HepG2 (cell line): ENCODE measurements around the gene FXYD6. TPM values are rescaled to one million over a fixed set of nuclear protein-coding genes. Genes with fewer than 3 reads are reported as not detected.
A peak's percentile ranks its signal among the peaks of the same experiment; 100 is the strongest.

Experiments used
- CREB1 ChIP-seq, 2 experiments: fragments of 450-650 bp in 1 of 2; IDR thresholded peaks; 2 replicates each; pipeline ENCODE4 v1.6.1; 2016 to 2017; ENCODE audit warnings: control low read depth in 1 of 2, mild to moderate bottlenecking in 1 of 2, missing compliant biosample characterization in 1 of 2, missing genetic modification characterization in 1 of 2
- HDAC6 ChIP-seq: fragments of 200-600 bp; sonication (generic); IDR thresholded peaks from 2 replicates; pipeline ENCODE4 v1.7.0; 2017; ENCODE audit warnings: mild to moderate bottlenecking, antibody characterized with exemption, low read length, low read depth
- HOXA5 ChIP-seq: sonication (generic); formaldehyde crosslinking; IDR thresholded peaks from 2 replicates; pipeline ENCODE4 v1.4.0; 2020; ENCODE audit warnings: missing genetic modification reagents
- MIER3 ChIP-seq: IDR thresholded peaks from 2 replicates; pipeline ENCODE4 v1.6.1; 2016; ENCODE audit warnings: missing compliant biosample characterization, borderline replicate concordance
- MLLT10 ChIP-seq: sonication (generic); formaldehyde crosslinking; IDR thresholded peaks from 2 replicates; pipeline ENCODE4 v1.4.0; 2020; ENCODE audit warnings: missing genetic modification reagents
- PAXIP1 ChIP-seq: sonication (generic); formaldehyde crosslinking; conservative IDR thresholded peaks from 2 replicates; pipeline ENCODE4 v1.4.0; 2020; ENCODE audit warnings: mild to moderate bottlenecking, missing genetic modification reagents, moderate library complexity
- PRDM10 ChIP-seq: sonication (generic); formaldehyde crosslinking; IDR thresholded peaks from 2 replicates; pipeline ENCODE4 v1.4.0; 2020; ENCODE audit warnings: low read depth, missing genetic modification reagents
- SPEN ChIP-seq: sonication (generic); formaldehyde crosslinking; IDR thresholded peaks from 2 replicates; pipeline ENCODE4 v1.5.1; 2020; ENCODE audit warnings: low read depth, mild to moderate bottlenecking, missing genetic modification reagents
- TOE1 ChIP-seq: sonication (generic); formaldehyde crosslinking; IDR thresholded peaks from 2 replicates; pipeline ENCODE4 v1.4.0; 2020; ENCODE audit warnings: mild to moderate bottlenecking, missing genetic modification reagents
- ZFP62 ChIP-seq: sonication (generic); formaldehyde crosslinking; IDR thresholded peaks from 2 replicates; pipeline ENCODE4 v1.4.0; 2020; ENCODE audit warnings: missing genetic modification reagents
- ZNF124 ChIP-seq: sonication (generic); formaldehyde crosslinking; IDR thresholded peaks from 2 replicates; pipeline ENCODE4 v1.4.0; 2020; ENCODE audit warnings: missing genetic modification reagents
- ZNF224 ChIP-seq: sonication (generic); formaldehyde crosslinking; IDR thresholded peaks from 2 replicates; pipeline ENCODE4 v1.5.0; 2020; ENCODE audit warnings: mild to moderate bottlenecking, missing genetic modification reagents
- ZNF282 ChIP-seq: fragments of 450-650 bp; IDR thresholded peaks from 2 replicates; pipeline ENCODE4 v1.6.1; 2018; ENCODE audit not compliant: partially characterized antibody
- ZNF367 ChIP-seq: sonication (generic); formaldehyde crosslinking; IDR thresholded peaks from 2 replicates; pipeline ENCODE4 v1.4.0; 2020; ENCODE audit warnings: missing genetic modification reagents, borderline replicate concordance
- ZNF552 ChIP-seq: sonication (generic); formaldehyde crosslinking; IDR thresholded peaks from 2 replicates; pipeline ENCODE4 v1.9.0; 2022; ENCODE audit warnings: missing genetic modification reagents, mild to moderate bottlenecking, borderline replicate concordance
- ZNF761 ChIP-seq: sonication (generic); formaldehyde crosslinking; conservative IDR thresholded peaks from 2 replicates; pipeline ENCODE4 v1.4.0; 2020; ENCODE audit warnings: mild to moderate bottlenecking, missing genetic modification reagents
- ZNF800 ChIP-seq: sonication (generic); formaldehyde crosslinking; IDR thresholded peaks from 2 replicates; pipeline ENCODE4 v1.4.0; 2020; ENCODE audit warnings: missing genetic modification reagents
- polyA plus RNA-seq, 8 experiments: library from polyadenylated mRNA; depleted of rRNA in 3 of 8; stranded (reverse) in 7 of 8; unstranded in 1 of 8; fragments of >200 nt; fragmentation: Illumina TruSeq in 4 of 8; extraction: Trizol in 4 of 8; gene quantifications; 2 replicates each; pipeline versions ENCODE4 v1.2.1 to v1.2.3, GENCODE V29; 2011 to 2016; ENCODE audit warnings: low read depth in 4 of 8, missing spikeins in 1 of 8, mixed read lengths in 1 of 8; ENCODE audit not compliant: insufficient read depth in 1 of 8
- total RNA-seq, 5 experiments: library from RNA; depleted of rRNA; stranded (reverse); fragments of >200 nt; fragmentation: Illumina TruSeq; extraction: Trizol; gene quantifications; 2 replicates each; pipeline ENCODE4 v1.2.3, GENCODE V29; 2016; ENCODE audit warnings: low read depth in 1 of 5

Gene FXYD6
- total and polyA plus RNA-seq, 2 of the 13 experiments (the other 11 are each of a cell fraction or from before 2014, with no cell fraction given), result not detected

GRCh38 chr11:117824571-117825537 lies 51.6 kb downstream of the FXYD6 start, which contains the start of gene FXYD2 (continued):
- TF ChIP-seq PAXIP1 (CRISPR knock-in tag), result peak; percentile 53
- TF ChIP-seq ZNF800 (CRISPR knock-in tag), result peak; percentile 50; the same call in 1 of the 2 replicates
- TF ChIP-seq ZNF761 (CRISPR knock-in tag), result peak; percentile 66; the same call in 1 of the 2 replicates
- no peak for TF ChIP-seq HDAC6
- TF ChIP-seq ZNF224 (CRISPR knock-in tag), result no peak
- no peak for TF ChIP-seq CREB1 (IDR thresholded peaks at IDR 0.05)
- no peak for TF ChIP-seq CREB1 (CRISPR knock-in tag; IDR thresholded peaks at IDR 0.05)
- TF ChIP-seq ZNF552 (CRISPR knock-in tag), result no peak
- TF ChIP-seq SPEN (CRISPR knock-in tag), result no peak
- no peak; the same call in 1 of the 2 replicates for TF ChIP-seq ZNF124 (CRISPR knock-in tag)
- TF ChIP-seq MIER3 (CRISPR knock-in tag), result no peak
- no peak for TF ChIP-seq HOXA5 (CRISPR knock-in tag)
- no peak for TF ChIP-seq ZFP62 (CRISPR knock-in tag)
- no peak for TF ChIP-seq MLLT10 (CRISPR knock-in tag)
- TF ChIP-seq TOE1 (CRISPR knock-in tag), result no peak
- no peak for TF ChIP-seq ZNF367 (CRISPR knock-in tag)
- no peak for TF ChIP-seq ZNF282
- no peak for TF ChIP-seq PRDM10 (CRISPR knock-in tag)
